NCI-H1930 (cell line): ENCODE measurements around the gene TERC.
A peak's percentile ranks its signal among the peaks of the same experiment; 100 is the strongest.
"Not testable (repeated sequence)": the region's sequence is repeated elsewhere in the genome, so short reads cannot be mapped to it uniquely, and the experiment has no call there.

Experiments used
- DNase-seq, 2 experiments: peaks; one replicate each; lab custom pipeline; 2025; lab: John Stamatoyannopoulos, UW

The TERC gene

GRCh38 chr3:169771497-169772304 lies 6.8 kb upstream of the TERC start:
- peak; percentile 79 to 87 for DNase-seq

GRCh38 chr3:169769287-169770181 lies 4.7 kb upstream of the TERC start, which contains the start of gene ACTRT3:
TSS of gene ACTRT3 (minus strand) at chr3:169769561. CDS start at chr3:169769520, 41 bp downstream.
- DNase-seq = no peak

GRCh38 chr3:169764312-169764881 lies 463 bp downstream of the TERC start:
- no peak for DNase-seq

GRCh38 chr3:169760479-169760878 lies 4.4 kb downstream of the TERC start:
- DNase-seq = no peak

GRCh38 chr3:169759256-169759655 lies 5.6 kb downstream of the TERC start:
- no peak for DNase-seq

GRCh38 chr3:169758359-169758994 lies 6.4 kb downstream of the TERC start:
- DNase-seq = no peak

GRCh38 chr3:169755488-169755887 lies 9.4 kb downstream of the TERC start:
- DNase-seq = no peak

- DNase-seq = no peak
Measured at GRCh38 chr3:169754711-169755110, 10.1 kb downstream of the TERC start.

GRCh38 chr3:169751875-169752274 lies 13.0 kb downstream of the TERC start:
- no peak for DNase-seq

GRCh38 chr3:169750665-169751064 lies 14.2 kb downstream of the TERC start:
- DNase-seq = no peak

GRCh38 chr3:169748670-169749069 lies 16.2 kb downstream of the TERC start:
- no peak for DNase-seq

- no peak for DNase-seq
Measured at GRCh38 chr3:169746924-169747323, 17.9 kb downstream of the TERC start.

GRCh38 chr3:169744366-169745054 lies 20.4 kb downstream of the TERC start:
- no peak for DNase-seq

GRCh38 chr3:169739067-169739466 lies 25.8 kb downstream of the TERC start:
- no peak for DNase-seq

- not testable (repeated sequence) for DNase-seq
Measured at GRCh38 chr3:169731857-169732256, 33.0 kb downstream of the TERC start.

- no peak for DNase-seq
Measured at GRCh38 chr3:169722724-169723123, 42.1 kb downstream of the TERC start.

- DNase-seq = not testable (repeated sequence)
Measured at GRCh38 chr3:169718415-169718814, 46.4 kb downstream of the TERC start.
